Neutrophil (primary cell): Measurements from ENCODE around the gene FLOT2.
"Not testable (repeated sequence)": the region's sequence is repeated elsewhere in the genome, so short reads cannot be mapped to it uniquely, and the experiment has no call there.

Source experiments
- H3K27ac ChIP-seq: fragments of 200-600 bp; sonication (generic); 2 replicates; pipeline ENCODE4 v1.5.1; 2016; ENCODE audit warnings: mild to moderate bottlenecking, moderate library complexity
- H3K27me3 ChIP-seq: fragments of 200-600 bp; sonication (generic); 2 replicates; pipeline ENCODE4 v1.6.0; 2016; ENCODE audit warnings: mild to moderate bottlenecking
- H3K36me3 ChIP-seq: fragments of 200-600 bp; sonication (generic); 2 replicates; pipeline ENCODE4 v1.5.1; 2017
- H3K4me1 ChIP-seq, 2 experiments: fragments of 200-600 bp in 1 of 2; sonication (generic) in 1 of 2; 1 replicate in 1 of 2; 2 replicates in 1 of 2; pipeline versions ENCODE4 v1.5.1 to v1.6.1; 2013 to 2016; ENCODE audit warnings: low read depth in 1 of 2, low read length in 1 of 2, mild to moderate bottlenecking in 1 of 2, moderate library complexity in 1 of 2; ENCODE audit not compliant: control insufficient read depth in 1 of 2, insufficient read depth in 1 of 2
- H3K4me3 ChIP-seq, 2 experiments: fragments of 200-600 bp in 1 of 2; sonication (generic) in 1 of 2; 1 replicate in 1 of 2; 2 replicates in 1 of 2; pipeline ENCODE4 v1.5.1; 2013 to 2016; ENCODE audit warnings: low read depth in 1 of 2, low read length in 1 of 2, mild to moderate bottlenecking in 1 of 2, moderate library complexity in 1 of 2
- H3K9me3 ChIP-seq: fragments of 200-600 bp; sonication (generic); 2 replicates; pipeline ENCODE4 v1.5.1; 2016
- CTCF ChIP-seq: fragments of 200-600 bp; sonication (generic); IDR thresholded peaks from 2 replicates; pipeline ENCODE4 v1.5.1; 2016; ENCODE audit warnings: antibody characterized with exemption

Gene FLOT2

GRCh38 chr17:28879886-28880571 lies 17.5 kb downstream of the FLOT2 start:
- TF ChIP-seq CTCF, result no peak
- Histone ChIP-seq H3K4me1 (no peaks in the 10 kb centered on the region), H3K27ac (peak overlapping the region; percentile 44), H3K27me3 (no peaks in the 10 kb centered on the region), H3K36me3 (peaks cover 77% of the 10 kb centered on the region), H3K4me3 (no peak overlapping the region), H3K9me3 (no peaks in the 10 kb centered on the region)

- Histone ChIP-seq H3K36me3 (peaks cover 66% of the 10 kb centered on the region), H3K27ac (peak overlapping the region; percentile 44)
- no peak for TF ChIP-seq CTCF
Observed at GRCh38 chr17:28878981-28879380, 18.6 kb downstream of the FLOT2 start.

GRCh38 chr17:28878158-28878910 lies 19.2 kb downstream of the FLOT2 start:
- H3K36me3 ChIP-seq, result peaks cover 60% of the 10 kb centered on the region

More at GRCh38 chr17:28878981-28879380, 18.6 kb downstream of the FLOT2 start:
- no peaks in the 10 kb centered on the region for H3K4me1 ChIP-seq
- H3K27me3 ChIP-seq, result no peaks in the 10 kb centered on the region
- H3K4me3 ChIP-seq, result no peak overlapping the region
- no peaks in the 10 kb centered on the region for H3K9me3 ChIP-seq

GRCh38 chr17:28877150-28877711 lies 20.3 kb downstream of the FLOT2 start:
- not testable (repeated sequence) for H3K4me3 ChIP-seq, H3K9me3 ChIP-seq, H3K27ac ChIP-seq, H3K27me3 ChIP-seq, H3K4me1 ChIP-seq
- peaks cover 49% of the 10 kb centered on the region for H3K36me3 ChIP-seq

More at GRCh38 chr17:28878158-28878910, 19.2 kb downstream of the FLOT2 start:
- Histone ChIP-seq H3K4me3 (no peak overlapping the region), H3K4me1 (no peaks in the 10 kb centered on the region), H3K27me3 (no peaks in the 10 kb centered on the region), H3K9me3 (no peaks in the 10 kb centered on the region), H3K27ac (peak overlapping the region; percentile 44)
- TF ChIP-seq CTCF, result no peak

GRCh38 chr17:28875848-28876550 lies 21.5 kb downstream of the FLOT2 start:
- no peaks in the 10 kb centered on the region for H3K9me3 ChIP-seq
- peaks cover 37% of the 10 kb centered on the region for H3K36me3 ChIP-seq
- no peak overlapping the region for H3K4me3 ChIP-seq
- no peak for TF ChIP-seq CTCF
- no peaks in the 10 kb centered on the region for H3K4me1 ChIP-seq
- peak overlapping the region; percentile 40 for H3K27ac ChIP-seq
- no peaks in the 10 kb centered on the region for H3K27me3 ChIP-seq
